ENCODE results near the gene KCNAB3. TPM values are rescaled to one million over a fixed set of nuclear protein-coding genes. Genes with fewer than 3 reads are reported as not detected.

Gene KCNAB3
- polyA plus RNA-seq, 1 donor (not counting 4 experiments of a cell fraction or from before 2014, with no cell fraction given), result 2.0 TPM

DNA sequence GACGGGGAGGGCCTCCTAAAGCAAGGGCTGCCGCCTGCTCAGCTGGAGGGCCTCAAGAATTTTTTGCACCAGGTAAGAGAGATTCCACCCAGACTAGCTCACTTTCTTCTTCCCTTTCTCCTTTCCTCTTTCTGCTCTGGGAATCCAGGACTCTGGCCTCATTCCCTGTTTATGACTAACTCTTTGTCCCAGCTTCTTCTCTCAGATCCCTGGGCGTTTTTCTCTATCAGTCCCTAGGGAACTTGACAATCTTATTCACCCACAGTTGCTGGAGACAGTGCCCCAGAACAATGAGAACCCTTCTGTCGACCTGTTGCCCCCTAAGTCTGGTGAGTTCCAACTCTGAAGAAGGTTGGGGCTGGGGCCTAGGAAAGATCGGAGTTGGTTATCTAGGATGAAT lies 18.0 kb upstream of the KCNAB3 start:
- Histone ChIP-seq H3K27me3 (ENCODE audit: control insufficient read depth, extremely low read depth, insufficient read depth, low read length) (no peaks in the 10 kb centered on the region), H3K79me2 (ENCODE audit: control insufficient read depth, insufficient read depth, low read length) (no peaks in the 10 kb centered on the region), H3K36me3 (ENCODE audit: control insufficient read depth in 2 of 2, extremely low read depth in 1 of 2, insufficient read depth in 2 of 2, low read length in 2 of 2) (peaks cover 29 to 40% of the 10 kb centered on the region in 2 experiments), H3K9me3 (ENCODE audit: control insufficient read depth, low read depth, low read length) (no peaks in the 10 kb centered on the region), H3K4me2 (ENCODE audit: control insufficient read depth, extremely low read depth, insufficient read depth, low read depth, low read length) (no peak overlapping the region), H3K9ac (ENCODE audit: control insufficient read depth, extremely low read depth, insufficient read depth, low read length) (no peak overlapping the region), H3K9me1 (ENCODE audit: control insufficient read depth, extremely low read depth, insufficient read depth, low read length) (no peaks in the 10 kb centered on the region), H3K27ac (ENCODE audit: control insufficient read depth, insufficient read depth, low read length) (no peak overlapping the region), H2AFZ (ENCODE audit: control insufficient read depth, low read length) (no peak overlapping the region), H3K4me3 (ENCODE audit: control insufficient read depth in 2 of 3, extremely low read depth in 1 of 3, insufficient read depth in 2 of 3, low read depth in 1 of 3, low read length in 3 of 3) (no peak overlapping the region), H4K20me1 (ENCODE audit: control insufficient read depth, extremely low read depth, insufficient read depth, low read length) (no peaks in the 10 kb centered on the region), H3K4me1 (ENCODE audit: control insufficient read depth, extremely low read depth, insufficient read depth, low read length) (no peaks in the 10 kb centered on the region)
- dilution Hi-C loops (cut with MboI; ENCODE audit: extremely low pct_ligation_motif_present, low sequenced_read_pairs), result no loop called here
- FAIRE-seq (no peak), DNase-seq (ENCODE audit: low read depth, low spot score) (no peak)
- TF ChIP-seq EZH2 (IDR thresholded peaks at IDR 0.05; ENCODE audit: low read length), result no peak
- TF ChIP-seq, protein P1, sequence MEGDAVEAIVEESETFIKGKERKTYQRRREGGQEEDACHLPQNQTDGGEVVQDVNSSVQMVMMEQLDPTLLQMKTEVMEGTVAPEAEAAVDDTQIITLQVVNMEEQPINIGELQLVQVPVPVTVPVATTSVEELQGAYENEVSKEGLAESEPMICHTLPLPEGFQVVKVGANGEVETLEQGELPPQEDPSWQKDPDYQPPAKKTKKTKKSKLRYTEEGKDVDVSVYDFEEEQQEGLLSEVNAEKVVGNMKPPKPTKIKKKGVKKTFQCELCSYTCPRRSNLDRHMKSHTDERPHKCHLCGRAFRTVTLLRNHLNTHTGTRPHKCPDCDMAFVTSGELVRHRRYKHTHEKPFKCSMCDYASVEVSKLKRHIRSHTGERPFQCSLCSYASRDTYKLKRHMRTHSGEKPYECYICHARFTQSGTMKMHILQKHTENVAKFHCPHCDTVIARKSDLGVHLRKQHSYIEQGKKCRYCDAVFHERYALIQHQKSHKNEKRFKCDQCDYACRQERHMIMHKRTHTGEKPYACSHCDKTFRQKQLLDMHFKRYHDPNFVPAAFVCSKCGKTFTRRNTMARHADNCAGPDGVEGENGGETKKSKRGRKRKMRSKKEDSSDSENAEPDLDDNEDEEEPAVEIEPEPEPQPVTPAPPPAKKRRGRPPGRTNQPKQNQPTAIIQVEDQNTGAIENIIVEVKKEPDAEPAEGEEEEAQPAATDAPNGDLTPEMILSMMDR (optimal IDR thresholded peaks at IDR 0.05 in 1 of 3, IDR thresholded peaks at IDR 0.05 in 1 of 3, conservative IDR thresholded peaks at IDR 0.05 in 1 of 3; ENCODE audit: extremely low read depth in 1 of 3, insufficient read depth in 2 of 3, low read length in 3 of 3), result no peak

DNA sequence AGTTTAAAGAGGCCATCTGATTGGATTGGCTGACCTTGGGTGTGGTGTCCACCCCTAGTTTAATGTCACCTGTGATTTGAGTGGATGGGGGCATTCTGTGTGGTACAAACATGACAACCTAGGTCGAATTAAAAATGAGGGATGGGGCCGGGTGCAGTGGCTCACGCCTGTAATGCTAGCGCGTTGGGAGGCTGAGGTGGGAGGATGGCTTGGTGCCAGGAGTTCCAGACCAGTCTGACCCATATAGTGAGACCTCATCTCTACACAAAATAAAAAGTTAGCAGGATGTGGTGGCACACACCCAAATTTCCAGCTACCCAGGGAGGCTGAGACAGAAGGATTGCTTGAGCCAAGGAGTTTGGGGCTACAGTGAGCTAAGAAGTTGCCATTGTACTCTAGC lies 16.8 kb upstream of the KCNAB3 start:
- H3K4me2 ChIP-seq (ENCODE audit: control insufficient read depth, extremely low read depth, insufficient read depth, low read depth, low read length), result no peak overlapping the region
- dilution Hi-C loops (cut with MboI; ENCODE audit: extremely low pct_ligation_motif_present, low sequenced_read_pairs), result no loop called here
- H3K36me3 ChIP-seq (ENCODE audit: control insufficient read depth in 2 of 2, extremely low read depth in 1 of 2, insufficient read depth in 2 of 2, low read length in 2 of 2), result peaks cover 29 to 40% of the 10 kb centered on the region in 2 experiments
- no peaks in the 10 kb centered on the region for H3K79me2 ChIP-seq (ENCODE audit: control insufficient read depth, insufficient read depth, low read length)
- no peaks in the 10 kb centered on the region for H4K20me1 ChIP-seq (ENCODE audit: control insufficient read depth, extremely low read depth, insufficient read depth, low read length)
- TF ChIP-seq, protein P1 (optimal IDR thresholded peaks at IDR 0.05 in 1 of 3, IDR thresholded peaks at IDR 0.05 in 1 of 3, conservative IDR thresholded peaks at IDR 0.05 in 1 of 3; ENCODE audit: extremely low read depth in 1 of 3, insufficient read depth in 2 of 3, low read length in 3 of 3), result no peak
- no peak overlapping the region for H3K9ac ChIP-seq (ENCODE audit: control insufficient read depth, extremely low read depth, insufficient read depth, low read length)
- H2AFZ ChIP-seq (ENCODE audit: control insufficient read depth, low read length), result no peak overlapping the region
- no peak overlapping the region for H3K27ac ChIP-seq (ENCODE audit: control insufficient read depth, insufficient read depth, low read length)
- H3K4me3 ChIP-seq (ENCODE audit: control insufficient read depth in 2 of 3, extremely low read depth in 1 of 3, insufficient read depth in 2 of 3, low read depth in 1 of 3, low read length in 3 of 3), result no peak overlapping the region
- H3K27me3 ChIP-seq (ENCODE audit: control insufficient read depth, extremely low read depth, insufficient read depth, low read length), result no peaks in the 10 kb centered on the region
- DNase-seq (ENCODE audit: low read depth, low spot score) (no peak), FAIRE-seq (no peak)
- H3K4me1 ChIP-seq (ENCODE audit: control insufficient read depth, extremely low read depth, insufficient read depth, low read length), result no peaks in the 10 kb centered on the region
- no peaks in the 10 kb centered on the region for H3K9me3 ChIP-seq (ENCODE audit: control insufficient read depth, low read depth, low read length)
- H3K9me1 ChIP-seq (ENCODE audit: control insufficient read depth, extremely low read depth, insufficient read depth, low read length), result no peaks in the 10 kb centered on the region
